Right ventricle myocardium inferior (tissue), 1 donor: ENCODE measurements around the gene PSG11. TPM values are rescaled to one million over a fixed set of nuclear protein-coding genes. Genes with fewer than 3 reads are reported as not detected.
"Not testable (repeated sequence)": the region's sequence is repeated elsewhere in the genome, so short reads cannot be mapped to it uniquely, and the experiment has no call there.

Experiments
- ATAC-seq: fragments of 200-7000 bp; cut with Tn5 transposase; one replicate; pipeline ENCODE4 v1.9.1; 2020; ENCODE audit warnings: mild to moderate bottlenecking, moderate library complexity
- DNase-seq: peaks from one replicate; pipeline ENCODE4 v3.0.0; 2021; ENCODE audit errors: missing footprints
- intact Hi-C: fragments of 100-400 bp; cut with DNase I; formaldehyde crosslinking; loops from one replicate; pipeline ENCODE4 v1.11.0; 2022
- total RNA-seq: library from RNA; stranded (reverse); fragmentation: NEBNext Ultra II Directional; extraction: Animal tissue kit (Norgen Biotek cat#: 25700); gene quantifications from one replicate; pipeline ENCODE4 v1.2.1, GENCODE V29; 2021
- donor health status: DM: no; HTN: yes; CAD: no; lungs with severe emphysema.

PSG11 gene
- total RNA-seq, 1 donor from 2014 or later: not detected

- ATAC-seq, intact Hi-C loops, DNase-seq: not testable (repeated sequence)
These were observed 30.1 kb downstream of the PSG11 start for GRCh38 chr19:42996161-42996560.

DNA sequence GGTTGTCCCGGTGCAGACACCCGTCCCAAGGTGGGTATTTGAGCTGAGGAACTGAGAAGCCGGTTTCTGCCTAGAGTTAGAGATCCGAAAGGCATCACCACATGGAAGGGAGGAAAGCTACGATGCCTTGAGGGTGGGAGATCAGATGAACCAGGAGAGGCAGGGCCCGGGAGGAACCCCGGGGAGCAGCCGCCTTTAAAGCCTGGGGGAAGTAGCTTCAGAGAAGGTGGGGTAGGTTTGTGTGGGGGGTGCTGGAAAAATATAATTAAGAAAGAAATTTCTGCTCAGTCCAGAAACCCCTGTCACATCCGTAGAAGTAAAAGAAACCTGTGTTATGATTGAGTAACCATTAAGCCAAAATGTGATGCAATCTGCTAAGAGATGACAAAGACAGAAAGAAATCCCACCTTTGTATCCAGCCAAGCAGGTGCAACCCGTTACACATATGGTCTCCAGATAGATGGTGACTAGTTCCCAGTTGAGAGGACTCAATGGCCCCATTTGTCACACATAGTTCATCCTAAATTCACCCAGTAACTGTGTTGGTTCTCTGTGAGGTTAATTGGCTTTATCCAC lies 34.2 kb downstream of the PSG11 start:
- DNase-seq, intact Hi-C loops, ATAC-seq: not testable (repeated sequence)

DNA sequence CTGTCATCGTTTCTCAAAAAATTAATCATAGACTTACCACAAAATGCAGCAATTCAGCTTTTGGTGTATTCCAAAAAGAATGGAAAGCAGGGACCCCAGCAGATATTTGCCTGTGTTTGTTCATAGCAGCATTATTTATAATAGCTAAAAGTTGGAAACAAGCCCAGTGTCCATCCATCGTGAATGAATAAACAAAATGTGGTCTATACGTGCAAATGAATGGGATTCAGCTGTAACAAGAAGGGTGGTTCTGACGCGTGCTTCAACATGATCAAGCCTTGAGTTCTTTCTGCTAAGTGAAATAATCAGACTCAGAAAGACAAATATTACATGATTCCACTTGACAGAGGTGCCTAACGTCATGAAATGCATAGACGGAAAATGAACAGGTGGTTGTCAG lies 36.4 kb downstream of the PSG11 start:
- intact Hi-C loops: no loop called here
- DNase-seq: no peak
- ATAC-seq: no peak

DNA sequence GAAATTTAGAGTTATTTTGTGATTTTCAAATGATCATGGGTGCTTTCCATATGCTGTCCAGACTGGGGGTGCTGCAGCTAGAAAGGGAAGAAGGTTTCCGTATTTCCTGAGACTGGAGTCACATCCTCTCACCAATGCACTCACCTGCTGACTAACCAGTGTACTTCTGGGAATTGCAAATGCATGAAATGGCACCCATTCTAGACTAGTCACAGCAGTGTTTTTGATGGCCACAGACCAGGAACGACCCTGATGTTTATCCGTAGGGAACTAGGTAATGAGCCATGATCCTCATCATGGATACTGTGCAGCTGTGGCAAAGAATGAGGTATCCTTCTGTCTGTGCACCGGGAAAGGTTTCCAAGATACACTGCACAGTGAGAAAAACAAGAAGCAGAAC lies 37.1 kb downstream of the PSG11 start:
- intact Hi-C loops, ATAC-seq, DNase-seq: not testable (repeated sequence)

DNA sequence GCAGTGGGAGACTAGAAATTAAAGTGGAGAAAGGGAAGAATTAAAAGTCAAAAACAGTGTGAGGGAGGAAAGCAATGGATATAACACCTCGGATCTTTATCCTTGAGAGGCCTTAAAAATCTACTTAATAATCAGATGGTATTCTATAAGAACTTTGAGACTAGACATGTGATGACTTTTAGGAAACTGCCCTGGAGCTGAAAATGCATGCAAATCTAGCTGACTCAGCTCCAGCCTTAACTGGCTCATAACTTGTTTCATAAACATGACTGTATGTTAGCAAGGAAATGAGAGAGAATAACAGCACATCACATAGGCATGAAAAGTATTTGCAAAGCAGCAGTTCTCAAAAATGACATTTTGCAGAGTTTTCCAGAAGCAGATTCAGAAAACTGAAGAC lies 38.1 kb downstream of the PSG11 start:
- intact Hi-C loops, ATAC-seq, DNase-seq: not testable (repeated sequence)

GRCh38 chr19:42985588-42985987 lies 40.7 kb downstream of the PSG11 start:
- ATAC-seq (no peak), DNase-seq (no peak)
- intact Hi-C loops: no loop called here

DNA sequence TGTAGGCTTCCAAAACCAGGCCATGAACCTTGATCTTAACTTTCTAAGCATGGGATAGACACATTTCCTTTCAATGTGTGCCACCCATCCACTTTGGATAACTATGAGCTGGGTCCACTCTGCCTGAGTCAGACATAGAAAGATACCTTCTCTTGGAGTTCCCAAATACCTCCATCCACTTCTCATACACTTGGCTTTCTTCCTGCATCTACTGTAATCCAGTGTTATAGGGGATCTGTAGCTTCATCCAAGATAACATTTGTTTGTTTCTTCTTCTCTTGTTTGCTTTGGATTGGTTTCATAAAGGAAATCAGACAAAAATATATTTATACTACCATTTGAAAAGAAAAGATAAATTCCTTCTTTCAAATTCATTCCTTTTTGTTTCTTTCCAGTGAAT lies 44.2 kb downstream of the PSG11 start:
- DNase-seq, ATAC-seq, intact Hi-C loops: not testable (repeated sequence)

GRCh38 chr19:42971451-42971850 lies 54.8 kb downstream of the PSG11 start:
- intact Hi-C loops, DNase-seq, ATAC-seq: not testable (repeated sequence)

DNA sequence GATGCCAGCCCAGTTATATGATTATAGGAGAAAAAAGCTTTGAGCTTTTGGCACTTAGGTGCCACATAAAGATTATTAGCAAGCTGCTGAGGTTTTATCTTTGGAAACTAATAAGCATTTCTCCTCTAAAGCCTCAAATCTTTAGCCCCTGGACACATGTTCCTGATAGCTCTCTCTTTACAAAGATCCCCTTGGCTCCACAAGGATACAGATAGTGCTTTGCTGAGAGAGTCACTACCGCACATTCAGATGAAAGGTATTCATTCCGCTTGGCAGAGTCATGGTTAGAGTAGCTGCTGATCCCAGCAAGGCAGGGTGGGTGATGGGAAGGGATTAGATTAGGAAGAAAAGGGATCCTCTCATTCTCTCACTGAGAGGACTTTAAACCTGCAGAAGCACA lies 61.1 kb downstream of the PSG11 start:
- ATAC-seq (no peak), DNase-seq (no peak)
- intact Hi-C loops: no loop called here

GRCh38 chr19:42961119-42961518 lies 65.2 kb downstream of the PSG11 start:
- no peak for ATAC-seq
- intact Hi-C loops: no loop called here

More at GRCh38 chr19:42961119-42961518, 65.2 kb downstream of the PSG11 start:
- no peak for DNase-seq

Other genes starting within 250 kb of the PSG11 start
- not detected for gene PSG1, start 146.8 kb downstream of the PSG11 start, total RNA-seq
- gene PSG6, start 108.6 kb downstream of the PSG11 start, total RNA-seq: not detected
- not detected for gene PSG7, start 89.3 kb downstream of the PSG11 start, total RNA-seq
- gene PSG2, start 56.2 kb upstream of the PSG11 start, total RNA-seq: not detected
- not detected for gene PSG5, start 160.1 kb upstream of the PSG11 start, total RNA-seq
- gene PSG4, start 179.2 kb upstream of the PSG11 start, total RNA-seq: not detected
- gene PSG9, start 243.1 kb upstream of the PSG11 start, total RNA-seq: not detected